HEK293 (cell line): ENCODE data around the gene CISD1.
A peak's percentile ranks its signal among the peaks of the same experiment; 100 is the strongest.

Experiments
- CTCF ChIA-PET: fragments of 350-600 bp; formaldehyde crosslinking; extraction: SDS; loops from one replicate; lab custom pipeline; 2021; ENCODE audit warnings: antibody characterized with exemption; lab: Yijun Ruan, JAX
- POLR2A ChIA-PET: fragments of 300-600 bp; formaldehyde crosslinking; extraction: SDS; loops from one replicate; lab custom pipeline; 2020; ENCODE audit warnings: antibody characterized with exemption, inconsistent platforms; lab: Yijun Ruan, JAX
- H3K27ac ChIP-seq: fragments of 200-500 bp; sonication (Bioruptor generic); 2 replicates; pipeline ENCODE4 v1.5.1; 2014; ENCODE audit warnings: low read depth, low read length, control low read depth, inconsistent platforms; ENCODE audit errors: extremely low read depth
- H3K36me3 ChIP-seq, 2 experiments: fragments of 200-500 bp in 1 of 2; sonication (Bioruptor generic) in 1 of 2; 1 replicate in 1 of 2; 2 replicates in 1 of 2; pipeline ENCODE4 v1.5.1; 2014 to 2017; ENCODE audit warnings: inconsistent platforms in 2 of 2, low read length in 2 of 2; ENCODE audit not compliant: control insufficient read depth in 2 of 2, insufficient read depth in 1 of 2
- H3K4me1 ChIP-seq: fragments of 200-500 bp; sonication (Bioruptor generic); 2 replicates; pipeline ENCODE4 v1.5.1; 2014; ENCODE audit warnings: mild to moderate bottlenecking, low read length, inconsistent platforms; ENCODE audit not compliant: control insufficient read depth, insufficient read depth
- H3K4me3 ChIP-seq: 2 replicates; pipeline ENCODE4 v1.5.1; 2011; ENCODE audit warnings: low read depth, mild to moderate bottlenecking, control low read depth, low read length, moderate library complexity
- H3K9me3 ChIP-seq: fragments of 200-500 bp; sonication (Bioruptor generic); 2 replicates; pipeline ENCODE4 v1.5.1; 2014; ENCODE audit warnings: low read depth, low read length, inconsistent platforms; ENCODE audit not compliant: control insufficient read depth, insufficient read depth
- KLF9 ChIP-seq: fragments of 450-650 bp; formaldehyde crosslinking; IDR thresholded peaks from 2 replicates; pipeline ENCODE4 v1.5.1; 2016; ENCODE audit warnings: missing biosample characterization, missing genetic modification characterization, low read depth
- PRDM6 ChIP-seq: fragments of 450-650 bp; formaldehyde crosslinking; IDR thresholded peaks from 2 replicates; pipeline ENCODE4 v1.5.1; 2017; ENCODE audit warnings: missing biosample characterization, missing genetic modification characterization
- RBAK ChIP-seq: fragments of 450-650 bp; formaldehyde crosslinking; IDR thresholded peaks from 2 replicates; pipeline ENCODE4 v1.5.1; 2016; ENCODE audit warnings: missing biosample characterization, missing genetic modification characterization
- TRIM28 ChIP-seq: IDR thresholded peaks from 2 replicates; pipeline ENCODE4 v1.6.1; 2011; ENCODE audit warnings: low read length, control low read depth, borderline replicate concordance
- ZBTB20 ChIP-seq: fragments of 450-650 bp; formaldehyde crosslinking; IDR thresholded peaks from 2 replicates; pipeline ENCODE4 v1.5.1; 2016; ENCODE audit warnings: missing biosample characterization, missing genetic modification characterization
- ZBTB8A ChIP-seq: fragments of 450-650 bp; formaldehyde crosslinking; IDR thresholded peaks from 2 replicates; pipeline ENCODE4 v1.5.1; 2016; ENCODE audit warnings: missing biosample characterization, missing genetic modification characterization
- ZNF18 ChIP-seq: fragments of 450-650 bp; formaldehyde crosslinking; IDR thresholded peaks from 2 replicates; pipeline ENCODE4 v1.5.1; 2016; ENCODE audit warnings: missing biosample characterization, missing genetic modification characterization
- ZNF202 ChIP-seq: fragments of 450-650 bp; formaldehyde crosslinking; IDR thresholded peaks from 2 replicates; pipeline ENCODE4 v1.5.1; 2016; ENCODE audit warnings: missing biosample characterization, missing genetic modification characterization, borderline replicate concordance
- ZNF26 ChIP-seq: fragments of 450-650 bp; formaldehyde crosslinking; IDR thresholded peaks from 2 replicates; pipeline ENCODE4 v1.5.1; 2016; ENCODE audit warnings: missing biosample characterization, missing genetic modification characterization
- ZNF302 ChIP-seq: fragments of 450-650 bp; formaldehyde crosslinking; IDR thresholded peaks from 2 replicates; pipeline ENCODE4 v1.5.1; 2016; ENCODE audit warnings: missing biosample characterization, missing genetic modification characterization, low read depth
- ZNF37A ChIP-seq: fragments of 450-650 bp; IDR thresholded peaks from 2 replicates; pipeline ENCODE4 v1.5.1; 2018; ENCODE audit warnings: missing biosample characterization, missing genetic modification characterization
- ZNF416 ChIP-seq: fragments of 450-650 bp; formaldehyde crosslinking; IDR thresholded peaks from 2 replicates; pipeline ENCODE4 v1.5.1; 2016; ENCODE audit warnings: missing biosample characterization, missing genetic modification characterization
- ZNF596 ChIP-seq: fragments of 450-650 bp; IDR thresholded peaks from 2 replicates; pipeline ENCODE4 v1.5.0; 2018; ENCODE audit warnings: missing biosample characterization, mild to moderate bottlenecking, missing genetic modification characterization, moderate library complexity
- ZNF629 ChIP-seq: fragments of 450-650 bp; formaldehyde crosslinking; IDR thresholded peaks from 2 replicates; pipeline ENCODE4 v1.5.1; 2017; ENCODE audit warnings: missing biosample characterization, missing genetic modification characterization
- ZNF658 ChIP-seq: fragments of 450-650 bp; formaldehyde crosslinking; IDR thresholded peaks from 2 replicates; pipeline ENCODE4; 2016; ENCODE audit warnings: missing biosample characterization, missing genetic modification characterization
- ZNF660 ChIP-seq: fragments of 450-650 bp; IDR thresholded peaks from 2 replicates; pipeline ENCODE4 v1.5.1; 2018; ENCODE audit warnings: missing biosample characterization, mild to moderate bottlenecking, missing genetic modification characterization
- ZNF776 ChIP-seq: fragments of 450-650 bp; formaldehyde crosslinking; IDR thresholded peaks from 2 replicates; pipeline ENCODE4 v1.5.0; 2017; ENCODE audit warnings: missing biosample characterization, missing genetic modification characterization, borderline replicate concordance
- ZNF843 ChIP-seq: fragments of 450-650 bp; formaldehyde crosslinking; IDR thresholded peaks from 2 replicates; pipeline ENCODE4 v1.5.1; 2016; ENCODE audit warnings: missing biosample characterization, missing genetic modification characterization

The CISD1 gene

GRCh38 chr10:58265249-58265648, 3.7 kb upstream of the CISD1 start (continued):
- TF ChIP-seq ZNF658 (tag by site-specific recombination), result no peak
- TF ChIP-seq ZNF776 (tag by site-specific recombination), result no peak
- no peak for TF ChIP-seq KLF9 (tag by site-specific recombination)
- no peak for TF ChIP-seq ZNF416 (tag by site-specific recombination)

- Histone ChIP-seq H3K4me3 (peak overlapping the region; percentile 64), H3K36me3 (no peaks in the 10 kb centered on the region), H3K27ac (peak overlapping the region; percentile 85; the same call in 1 of the 2 replicates), H3K4me1 (peaks cover 6% of the 10 kb centered on the region; the same call in 1 of the 2 replicates)
- ChIA-PET CTCF (interaction anchor here (0.7 to 1.2 kb wide), 2 partner anchors 24 to 29 kb away, joined by 3 read pairs; no protein-coding TSS in a partner anchor), POLR2A (no interaction called here)
- TF ChIP-seq ZNF302 (tag by site-specific recombination) (no peak), ZNF629 (tag by site-specific recombination) (peak; percentile 68), ZNF26 (tag by site-specific recombination) (no peak), ZNF660 (peak; percentile 17; the same call in 1 of the 2 replicates), ZNF843 (tag by site-specific recombination) (0 out of 2 replicates have a peak, but pooled peaks have one; percentile 3), TRIM28 (0 out of 2 replicates have a peak, but pooled peaks have one; percentile 41), ZBTB8A (tag by site-specific recombination) (no peak), ZNF596 (tag by site-specific recombination) (no peak), ZBTB20 (tag by site-specific recombination) (peak; percentile 21; the same call in 1 of the 2 replicates), ZNF18 (tag by site-specific recombination) (no peak), RBAK (tag by site-specific recombination) (no peak), PRDM6 (tag by site-specific recombination) (peak; percentile 53; the same call in 1 of the 2 replicates), ZNF202 (tag by site-specific recombination) (no peak), ZNF37A (no peak)
- TF ChIP-seq, all 188 proteins: peak for 6
- H3K9me3 ChIP-seq, result no peaks in the 10 kb centered on the region
These were observed 2.7 kb upstream of the CISD1 start for GRCh38 chr10:58266003-58266825.
